RKO (cell line): Measurements from ENCODE around the gene SCMH1.
"Not testable (repeated sequence)": the region's sequence is repeated elsewhere in the genome, so short reads cannot be mapped to it uniquely, and the experiment has no call there.

ENCODE experiments used
- DNase-seq: peaks from one replicate; pipeline ENCODE4 v3.0.0-alpha.2; 2016; ENCODE audit warnings: low spot score

Gene SCMH1

DNA sequence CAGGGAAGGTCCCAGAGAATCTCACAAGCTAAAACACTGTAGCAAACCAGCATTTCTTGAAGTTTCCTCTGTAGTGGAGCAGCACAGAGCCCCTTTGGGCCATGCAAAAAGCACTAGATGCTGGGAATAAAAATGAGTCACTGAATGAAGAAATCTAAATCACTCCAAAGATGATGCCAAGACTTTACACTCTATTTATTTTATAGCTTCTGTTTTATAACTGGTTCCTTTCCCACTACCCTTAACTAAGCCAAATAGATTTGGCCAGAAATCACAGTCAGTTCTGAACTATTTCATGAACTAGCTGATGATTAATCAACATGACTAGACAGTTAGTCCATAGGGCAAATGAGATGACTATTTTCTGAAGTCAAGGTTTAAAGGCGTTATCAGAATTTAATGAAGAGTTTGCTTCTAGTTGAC is 89.5 kb downstream of the SCMH1 start:
- DNase-seq, result peak; percentile 79

DNA sequence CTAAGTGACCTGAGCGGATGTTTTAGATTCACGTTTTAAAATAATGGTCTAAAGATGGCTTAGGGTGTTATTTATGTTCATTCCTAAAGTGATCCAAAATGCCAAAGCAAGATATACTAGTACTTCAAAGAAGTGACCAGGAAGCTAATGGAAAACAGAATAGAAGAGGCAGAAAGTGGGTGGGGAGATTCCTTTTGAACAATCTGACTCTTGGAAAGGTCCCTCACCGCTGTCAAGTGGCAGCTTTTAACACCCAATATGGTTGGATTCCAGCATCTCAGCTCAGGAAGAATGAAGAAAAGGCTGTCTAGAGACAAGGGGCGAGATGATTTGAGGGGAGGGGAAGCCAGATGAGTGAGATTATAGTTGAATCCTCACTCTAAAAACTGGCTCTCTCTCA is 90.3 kb downstream of the SCMH1 start:
- DNase-seq, result no peak

DNA sequence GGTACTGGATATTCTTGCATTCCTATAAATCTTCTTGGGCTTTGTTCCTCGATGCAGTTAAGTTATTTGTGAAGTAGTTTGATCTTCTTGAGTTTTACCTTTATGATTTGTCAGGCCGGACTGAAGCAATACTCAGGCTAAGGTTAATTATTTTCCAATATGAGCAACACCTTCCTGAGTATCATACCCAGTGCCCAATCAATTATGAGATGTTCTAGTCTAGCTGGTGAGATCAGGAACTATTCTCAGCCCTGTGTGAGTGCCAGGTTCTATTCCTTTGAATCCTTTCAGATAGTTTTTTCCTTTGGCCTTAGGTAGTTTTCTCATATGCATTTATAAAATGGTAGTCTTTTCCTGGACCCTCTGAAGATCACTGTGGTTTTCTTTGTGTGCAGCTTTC is 92.5 kb downstream of the SCMH1 start:
- DNase-seq, result no peak

DNA sequence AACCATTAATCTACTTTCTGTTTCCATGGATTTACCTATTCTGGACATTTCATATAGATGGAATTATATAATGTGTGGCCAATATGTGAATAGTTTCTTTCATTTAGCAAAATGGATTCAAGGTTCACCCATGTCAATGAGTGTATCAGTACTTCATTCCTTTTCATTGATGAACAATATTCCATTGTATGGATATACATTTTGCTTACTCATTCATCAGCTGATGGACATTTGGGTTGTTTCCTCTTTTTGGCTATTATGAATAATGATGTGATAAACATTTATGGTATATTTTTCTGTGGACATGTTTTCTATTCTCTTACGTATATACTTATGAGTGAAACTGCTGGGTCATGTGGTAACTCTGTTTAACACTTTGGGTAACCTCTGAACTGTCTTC is 97.8 kb downstream of the SCMH1 start:
- DNase-seq, result no peak

DNA sequence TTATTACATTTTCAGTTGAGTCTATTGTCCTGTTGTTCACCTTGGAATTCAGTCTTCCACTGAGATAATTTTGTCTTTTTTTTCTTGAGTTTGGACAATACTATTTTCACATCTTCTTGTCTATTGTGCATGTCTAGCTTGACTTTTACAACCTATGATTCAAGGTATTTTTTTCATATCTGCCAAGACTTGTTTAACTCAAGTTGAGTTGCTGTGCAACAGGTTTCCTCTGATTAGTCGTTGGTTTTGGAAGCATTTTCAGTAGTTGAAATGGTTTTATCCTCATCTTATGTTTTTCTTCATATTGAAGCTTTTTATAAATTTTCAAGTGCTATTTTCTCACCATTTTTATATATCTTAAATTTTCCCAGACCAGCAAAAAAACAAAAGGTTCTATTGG is 103.6 kb downstream of the SCMH1 start:
- DNase-seq, result no peak

DNA sequence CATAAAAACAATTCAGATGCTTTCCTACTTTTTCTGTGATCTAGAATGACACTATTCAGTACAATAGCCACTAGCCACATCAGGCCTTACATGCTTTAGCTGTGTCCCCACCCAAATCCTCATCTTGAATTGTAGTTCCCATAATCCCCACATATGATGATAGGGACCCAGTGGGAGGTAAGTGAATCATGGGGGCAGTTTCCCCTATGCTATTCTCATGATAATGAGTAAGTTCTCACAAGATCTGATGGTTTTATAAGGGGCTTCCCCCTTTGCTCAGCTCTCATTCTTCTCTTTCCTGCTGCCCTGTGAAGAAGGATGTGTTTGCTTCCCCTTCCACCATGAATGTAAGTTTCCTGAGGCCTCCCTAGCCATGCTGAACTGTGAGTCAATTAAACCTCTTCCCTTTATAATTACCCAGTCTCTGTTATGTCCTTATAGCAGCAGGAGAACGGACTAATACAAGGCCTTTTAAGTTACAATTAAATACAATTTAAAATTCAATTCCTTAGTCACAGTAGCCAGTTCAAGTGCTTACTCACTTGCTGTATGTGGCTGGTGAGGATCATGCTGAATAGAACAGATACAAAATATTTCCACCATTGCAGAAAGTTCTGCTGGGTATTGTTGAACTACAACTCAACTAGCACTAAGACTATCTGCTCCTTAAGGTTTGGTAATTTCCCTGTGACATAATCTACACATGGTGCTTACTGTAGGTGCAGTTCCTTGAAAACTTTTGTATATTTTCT is 106.7 kb downstream of the SCMH1 start:
- no peak for DNase-seq

DNA sequence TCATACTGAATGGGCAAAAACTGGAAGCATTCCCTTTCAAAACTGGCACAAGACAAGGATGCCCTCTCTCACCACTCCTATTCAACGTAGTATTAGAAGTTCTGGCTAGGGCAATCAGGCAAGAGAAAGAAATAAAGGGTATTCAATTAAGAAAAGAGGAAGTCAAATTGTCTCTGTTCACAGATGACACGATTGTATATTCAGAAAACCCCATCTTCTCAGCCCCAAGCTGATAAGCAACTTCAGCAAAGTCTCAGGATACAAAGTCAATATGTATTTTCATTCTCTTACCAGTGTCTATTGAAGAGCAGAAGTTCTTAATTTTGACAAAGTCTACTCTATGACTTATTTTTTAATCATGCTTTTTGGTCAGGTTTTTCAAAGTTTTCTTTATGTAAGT is 107.8 kb downstream of the SCMH1 start:
- not testable (repeated sequence) for DNase-seq

DNA sequence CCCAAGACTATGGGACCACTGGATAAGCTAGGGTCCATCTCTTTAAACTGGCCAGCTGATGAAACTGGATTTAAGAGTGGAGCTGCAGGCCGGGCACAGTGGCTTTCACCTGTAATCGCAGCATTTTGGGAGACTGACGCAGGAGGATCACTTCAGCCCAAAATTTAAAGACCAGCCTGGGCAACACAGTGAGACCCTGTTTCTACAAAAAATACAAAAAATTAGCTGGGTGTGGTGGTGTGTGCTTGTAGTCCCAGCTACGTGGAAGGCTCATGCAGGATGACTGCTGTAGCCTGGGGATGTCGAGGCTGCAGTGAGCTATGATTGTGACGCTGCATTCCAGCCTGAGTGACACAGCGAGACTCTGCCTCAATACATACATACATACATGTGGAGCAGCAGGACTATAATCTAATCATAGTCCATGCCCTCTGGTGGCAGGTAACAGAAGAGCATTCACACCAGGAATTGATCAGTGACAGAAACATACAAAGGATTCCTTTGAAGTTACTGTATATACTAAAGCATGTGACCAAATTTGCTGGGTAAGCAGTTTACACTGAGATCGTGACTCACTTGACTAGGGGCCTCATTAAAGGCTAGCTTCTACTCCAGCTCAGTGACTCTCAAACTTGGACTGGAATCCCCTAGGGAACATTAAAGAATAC is 119.1 kb downstream of the SCMH1 start:
- peak; percentile 88 for DNase-seq

DNA sequence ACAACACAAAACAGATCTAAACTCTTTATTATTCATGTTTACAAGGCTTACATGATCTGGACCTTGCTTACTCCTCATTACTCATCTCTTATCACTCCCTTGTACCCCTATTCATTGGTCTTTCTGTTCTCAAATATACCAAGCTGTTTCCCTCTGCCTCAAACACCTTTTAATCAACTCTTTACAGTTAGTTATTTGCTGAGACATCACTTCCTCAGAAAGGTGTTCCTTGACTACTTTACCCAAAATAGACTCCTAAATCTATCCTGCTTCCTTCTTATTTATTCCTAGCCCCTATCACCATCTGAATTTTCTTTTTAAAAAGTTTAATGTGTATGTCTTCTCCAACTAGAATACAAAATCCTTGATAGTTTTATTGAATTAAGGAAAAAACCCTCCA is 120.0 kb downstream of the SCMH1 start:
- no peak for DNase-seq

DNA sequence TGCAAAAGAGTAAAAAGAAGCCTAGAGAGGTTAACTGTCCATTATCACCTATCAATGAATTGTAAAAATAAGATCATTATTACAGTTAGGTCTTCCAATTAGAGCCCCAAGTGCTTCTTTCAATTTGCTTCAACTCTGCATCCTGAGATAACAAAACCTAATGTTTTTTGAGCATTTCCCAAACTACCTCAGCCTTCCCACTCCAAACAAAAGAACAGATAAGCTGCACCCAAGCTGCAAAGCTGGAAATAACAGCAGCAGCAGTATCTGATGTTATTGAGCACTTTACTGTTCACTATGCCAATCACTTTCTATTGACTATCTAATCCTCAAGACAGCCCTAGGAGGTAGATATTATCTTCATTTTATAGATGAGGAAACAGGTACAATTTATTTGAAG is 123.5 kb downstream of the SCMH1 start:
- no peak for DNase-seq

DNA sequence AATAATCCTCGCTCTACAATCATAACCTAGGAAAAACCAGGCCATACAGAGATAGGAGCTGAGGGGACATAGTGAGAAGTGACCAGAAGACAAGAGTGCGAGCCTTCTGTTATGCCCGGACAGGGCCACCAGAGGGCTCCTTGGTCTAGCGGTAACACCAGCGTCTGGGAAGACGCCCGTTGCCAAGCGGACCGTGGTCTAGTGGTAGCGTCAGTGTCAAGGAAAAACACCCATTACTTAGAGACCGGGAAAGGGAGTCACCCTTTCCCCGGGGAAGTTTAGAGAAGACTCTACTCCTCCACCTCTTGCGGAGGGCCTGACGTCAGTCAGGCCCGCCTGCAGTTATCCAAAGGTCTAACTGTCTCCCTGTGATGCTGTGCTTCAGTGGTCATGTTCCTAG is 124.9 kb downstream of the SCMH1 start:
- not testable (repeated sequence) for DNase-seq

DNA sequence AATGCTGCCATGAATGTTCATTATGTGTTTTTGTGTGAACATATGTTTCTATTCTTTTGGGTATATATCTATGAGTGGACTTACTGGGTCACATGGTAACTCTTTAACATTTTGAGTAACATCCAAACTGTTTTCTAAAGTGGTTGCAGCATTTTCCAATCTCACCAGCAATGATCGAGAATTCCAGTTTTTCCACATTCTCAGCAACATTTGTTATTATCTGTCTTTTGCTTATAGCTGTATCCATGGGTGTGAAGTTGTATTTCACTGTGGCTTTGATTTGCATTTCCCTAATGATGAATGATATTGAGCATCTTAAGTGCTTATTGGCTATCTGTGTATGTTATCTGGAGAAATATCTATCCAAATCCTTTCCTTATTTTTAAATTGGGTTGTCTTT is 131.4 kb downstream of the SCMH1 start:
- no peak for DNase-seq

DNA sequence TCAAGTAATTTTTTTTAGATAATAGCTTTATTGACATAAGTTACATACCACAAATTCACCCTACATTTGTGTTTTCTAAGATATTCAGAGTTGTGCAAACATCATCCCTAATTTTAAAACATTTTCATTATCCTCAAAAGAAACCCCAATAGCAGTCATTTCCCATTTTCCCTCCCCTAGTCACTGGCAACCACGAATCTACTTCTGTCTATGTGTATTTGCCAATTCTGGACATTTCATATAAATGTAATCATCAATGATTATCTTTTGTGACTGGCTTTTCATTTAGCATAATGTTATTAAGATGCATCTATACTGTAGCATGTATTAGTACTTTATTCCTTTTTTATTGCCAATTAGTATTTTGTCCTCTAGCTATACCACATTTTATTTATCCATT is 131.8 kb downstream of the SCMH1 start:
- no peak for DNase-seq

DNA sequence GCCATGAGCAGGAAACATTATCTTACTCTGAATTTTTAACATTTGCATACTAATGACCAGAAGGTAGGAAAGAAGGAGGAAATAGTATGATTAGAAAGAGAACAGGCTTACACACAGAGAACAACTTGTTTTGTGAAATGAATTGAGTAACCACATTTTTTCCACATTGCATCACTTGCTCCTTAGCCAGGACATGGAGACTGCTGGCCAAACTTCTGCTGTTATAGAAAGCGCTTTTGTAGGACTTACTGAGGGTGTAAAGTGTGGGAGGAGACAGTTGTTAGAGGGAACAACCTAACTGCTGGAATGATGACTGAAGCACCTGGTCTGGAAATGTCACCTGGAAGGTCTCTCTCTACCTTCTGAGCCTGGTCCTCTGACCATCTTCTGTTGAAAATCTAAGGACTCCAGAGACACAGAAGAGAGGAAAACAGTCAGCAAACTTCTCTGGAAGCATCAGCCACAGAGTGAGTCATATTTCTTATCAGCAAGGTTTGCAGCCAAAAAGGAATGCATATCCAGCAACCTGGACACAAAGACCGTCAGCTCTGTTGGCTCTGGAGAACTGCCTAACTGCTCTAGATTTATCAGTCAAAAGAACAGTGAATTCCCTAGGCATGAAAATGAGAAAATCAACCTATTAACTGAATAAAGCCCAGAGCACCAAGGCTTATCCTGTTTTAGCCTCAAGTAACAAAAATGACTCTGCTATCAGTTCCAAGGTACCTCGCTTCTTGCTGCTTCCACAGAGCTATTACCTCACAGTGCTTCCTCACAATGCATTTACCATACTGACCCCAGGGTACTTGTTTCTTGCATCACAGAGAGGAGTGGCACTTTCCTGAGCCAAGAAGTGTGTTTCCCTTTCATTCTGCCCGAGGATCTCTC is 132.6 kb downstream of the SCMH1 start:
- DNase-seq, result no peak

DNA sequence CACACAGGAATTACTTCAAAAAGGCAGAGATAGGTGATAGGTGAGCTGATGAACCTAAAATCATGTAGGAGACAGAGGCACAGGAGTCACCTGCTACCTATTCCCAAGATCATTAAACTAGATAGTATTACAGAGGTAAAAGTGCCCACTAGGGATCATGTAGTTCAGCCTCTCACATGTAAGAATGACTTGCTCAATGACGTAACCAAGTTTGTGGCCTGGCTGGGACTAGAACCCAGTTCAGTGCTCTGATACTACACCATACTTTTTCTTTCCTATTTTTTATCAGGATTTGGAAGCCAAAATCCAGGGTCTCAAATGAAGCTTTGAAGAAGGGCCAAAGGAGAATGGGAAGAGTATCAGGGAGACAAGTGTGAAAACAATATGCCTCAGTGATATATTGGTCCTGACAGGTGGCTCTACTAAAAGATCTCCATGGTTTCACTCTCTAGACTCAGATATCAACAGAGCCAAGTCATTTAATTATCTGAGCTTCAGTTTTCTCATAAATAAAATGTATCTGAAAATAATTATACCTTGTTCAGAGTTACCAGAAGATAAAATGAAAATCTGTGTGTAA is 133.3 kb downstream of the SCMH1 start:
- no peak for DNase-seq

DNA sequence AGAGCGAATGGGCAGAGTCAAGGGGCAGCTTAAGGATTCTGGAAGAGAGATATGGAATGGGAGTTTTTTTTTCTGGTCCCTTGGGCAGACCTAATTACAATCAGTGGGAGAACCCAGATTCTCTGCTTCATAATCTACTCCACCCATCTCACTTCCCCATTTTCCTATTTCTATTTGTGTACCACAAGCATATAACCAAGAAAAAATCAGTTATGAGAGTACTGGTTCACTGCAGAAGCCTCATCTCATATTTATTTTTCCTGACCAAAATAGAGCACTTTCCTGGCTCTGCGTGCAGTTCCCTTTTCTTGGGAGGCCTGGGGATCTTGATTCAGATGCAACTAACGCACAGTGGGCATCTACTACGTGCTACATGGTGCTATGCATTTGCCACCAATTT is 138.3 kb downstream of the SCMH1 start:
- DNase-seq, result no peak

DNA sequence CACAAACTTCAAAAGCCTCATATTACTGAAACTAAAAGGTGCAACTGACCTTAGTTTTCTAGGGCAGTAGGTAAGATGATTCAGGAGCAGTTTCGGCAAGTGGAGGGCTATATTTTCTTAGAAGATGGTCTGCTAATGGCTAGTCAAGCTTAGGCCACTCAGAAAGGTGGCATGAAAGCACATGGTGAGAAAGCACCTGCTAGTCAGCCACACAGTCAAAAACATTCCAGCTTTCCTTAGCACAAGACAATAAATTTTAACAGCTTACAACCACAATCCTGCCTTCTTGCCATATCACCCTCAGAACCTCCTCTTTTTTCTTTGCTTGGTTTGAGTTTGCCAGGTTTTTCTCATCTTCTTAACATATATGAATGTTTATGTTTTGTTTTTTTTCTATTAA is 139.5 kb downstream of the SCMH1 start:
- no peak for DNase-seq

DNA sequence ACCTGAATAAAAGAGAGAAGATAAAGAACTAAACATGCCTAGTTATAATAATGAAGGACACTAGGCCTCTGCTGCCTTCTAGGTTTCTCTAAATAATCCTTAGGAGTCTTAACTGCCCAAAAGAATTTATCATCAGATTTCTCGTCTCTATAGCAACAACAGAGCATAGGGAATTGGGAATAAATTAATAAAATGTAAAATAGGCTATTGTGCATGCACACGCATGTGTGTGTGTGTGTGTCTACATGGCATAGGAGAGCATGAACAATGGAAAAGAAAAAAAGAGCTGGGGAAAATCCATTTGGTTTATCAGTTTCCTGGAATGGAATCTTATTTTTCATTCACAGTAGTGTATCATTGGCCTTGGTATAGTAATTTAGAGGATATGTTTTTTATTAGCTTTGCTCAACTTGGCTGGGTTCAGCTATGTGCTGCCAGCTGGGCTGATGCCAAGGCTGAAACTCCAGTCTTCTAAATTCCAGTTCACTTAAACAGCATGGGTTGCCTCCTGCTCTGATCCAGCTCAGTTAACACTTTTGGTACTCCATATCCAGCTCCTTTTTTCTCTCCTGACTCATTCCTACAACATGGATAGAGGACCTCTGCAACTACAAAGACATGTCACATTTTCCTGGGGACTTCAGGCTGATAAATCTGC is 140.0 kb downstream of the SCMH1 start:
- DNase-seq, result no peak

DNA sequence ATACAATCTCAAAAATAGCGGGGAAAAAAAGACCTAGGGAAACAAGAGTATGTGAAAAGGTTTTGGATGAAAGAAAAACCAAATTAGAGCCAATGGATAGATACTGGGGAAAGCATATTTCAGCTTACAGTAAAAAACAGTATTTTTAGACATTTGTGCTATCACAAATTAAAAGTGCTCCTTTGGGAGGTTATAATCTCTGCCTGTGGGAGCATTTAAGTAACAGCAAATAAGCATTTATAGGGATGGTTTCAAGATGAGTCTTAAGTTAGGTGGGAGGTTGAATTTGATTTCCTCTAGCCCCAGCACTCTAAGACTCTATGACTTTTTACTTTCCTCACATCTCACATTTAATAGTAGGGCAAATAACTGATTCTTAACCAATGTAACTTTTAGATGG is 141.0 kb downstream of the SCMH1 start:
- DNase-seq, result no peak

DNA sequence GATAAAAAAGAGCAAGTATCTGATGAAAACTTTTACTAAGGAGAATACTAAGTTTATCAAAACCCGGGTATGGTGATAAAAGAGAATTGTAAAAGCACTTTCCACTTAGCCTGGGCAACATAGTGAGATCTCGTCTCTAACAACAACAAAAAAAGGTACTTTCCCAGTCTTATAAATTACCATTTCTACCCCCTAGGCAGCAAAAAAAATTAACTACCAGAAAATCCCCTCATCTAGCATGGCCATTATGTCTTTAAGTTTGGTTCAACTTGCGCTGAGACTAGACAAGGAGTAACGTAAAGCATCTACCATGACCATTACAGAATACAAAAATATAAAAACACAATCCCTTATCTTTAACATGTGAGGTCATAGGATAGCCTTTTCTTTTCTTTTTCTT is 141.9 kb downstream of the SCMH1 start:
- no peak for DNase-seq

DNA sequence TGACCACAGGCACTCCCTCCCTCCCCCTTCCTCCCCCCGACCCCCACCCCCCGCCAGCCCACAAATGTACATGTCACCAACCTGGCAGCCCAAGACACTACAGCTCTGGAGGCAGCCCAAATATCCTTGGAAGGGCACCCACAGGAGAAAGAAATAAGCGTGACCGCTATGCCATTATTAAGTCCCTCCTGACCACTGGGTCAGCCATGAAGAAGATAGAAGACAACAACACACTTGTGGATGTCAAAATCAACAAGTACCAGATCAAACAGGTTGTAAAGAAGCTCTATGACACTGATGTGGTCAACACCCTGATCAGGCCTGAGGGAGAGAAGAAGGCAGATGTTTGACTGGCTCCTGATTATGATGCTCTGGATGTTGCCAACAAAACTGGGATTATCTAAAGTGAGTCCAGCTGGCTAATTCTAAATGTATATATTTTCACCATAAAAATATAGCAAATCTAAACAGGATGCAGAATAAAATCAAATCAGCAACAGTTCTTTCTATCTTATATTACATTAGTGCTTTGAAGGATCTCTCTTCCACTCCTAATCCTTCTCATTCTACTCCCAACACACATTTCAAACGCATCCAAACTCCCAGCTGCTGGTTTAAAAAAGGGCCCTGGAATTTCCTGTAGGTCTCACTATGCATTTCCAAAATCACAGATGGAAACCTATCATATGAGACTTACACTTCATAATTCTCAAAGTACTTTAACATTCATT is 143.2 kb downstream of the SCMH1 start:
- no peak for DNase-seq
